WTC11 (cell line): ENCODE data around the gene RBMS1. TPM values are rescaled to one million over a fixed set of nuclear protein-coding genes. Genes with fewer than 3 reads are reported as not detected.

ENCODE experiments used
- ATAC-seq: fragments of 200-7000 bp; cut with Tn5 transposase; 2 replicates; pipeline ENCODE4 v1.10.0; 2021; ENCODE audit warnings: mild to moderate bottlenecking, moderate library complexity
- CTCF ChIA-PET: fragments of 300-600 bp; sonication (Branson Sonifier 250); formaldehyde crosslinking; loops from one replicate; lab custom pipeline; 2021; ENCODE audit warnings: antibody characterized with exemption; lab: Charles Lee
- POLR2A ChIA-PET: fragments of 350-600 bp; sonication (Branson Sonifier 250); formaldehyde crosslinking; loops from one replicate; lab custom pipeline; 2021; ENCODE audit warnings: antibody characterized with exemption; lab: Charles Lee
- DNase-seq: peaks from one replicate; pipeline ENCODE4 v3.0.0; 2021; ENCODE audit warnings: low spot score
- H3K27ac Mint-ChIP-seq: 2 replicates; pipeline ENCODE4 v1.8.0; 2021; ENCODE audit warnings: mixed read lengths
- H3K27me3 Mint-ChIP-seq: 2 replicates; pipeline ENCODE4 v1.8.0; 2021; ENCODE audit warnings: low read depth, mild to moderate bottlenecking, moderate library complexity, mixed read lengths
- H3K36me3 Mint-ChIP-seq: 2 replicates; pipeline ENCODE4 v1.8.0; 2021; ENCODE audit warnings: mixed read lengths
- H3K4me1 Mint-ChIP-seq: 2 replicates; pipeline ENCODE4 v1.8.0; 2022; ENCODE audit warnings: mixed read lengths
- H3K4me3 Mint-ChIP-seq: 2 replicates; pipeline ENCODE4 v1.8.0; 2021; ENCODE audit warnings: mild to moderate bottlenecking, moderate library complexity, mixed read lengths
- H3K9me3 Mint-ChIP-seq: 2 replicates; pipeline ENCODE4 v1.8.0; 2021; ENCODE audit warnings: mixed read lengths
- EMX1 ChIP-seq: fragments of 250-450 bp; sonication (Bioruptor Pico); IDR thresholded peaks from 2 replicates; pipeline ENCODE4 v1.8.0; 2021; ENCODE audit warnings: mild to moderate bottlenecking
- FOXJ3 ChIP-seq: sonication (generic); formaldehyde crosslinking; IDR thresholded peaks from 2 replicates; pipeline ENCODE4 v1.9.0; 2021; ENCODE audit warnings: missing genetic modification reagents, mild to moderate bottlenecking, borderline replicate concordance
- FOXP1 ChIP-seq: sonication (generic); formaldehyde crosslinking; IDR thresholded peaks from 2 replicates; pipeline ENCODE4 v1.8.0; 2022; ENCODE audit warnings: missing genetic modification reagents, mild to moderate bottlenecking, moderate library complexity, borderline replicate concordance
- FOXP4 ChIP-seq: sonication (generic); formaldehyde crosslinking; IDR thresholded peaks from 2 replicates; pipeline ENCODE4 v1.8.0; 2022; ENCODE audit warnings: mild to moderate bottlenecking, missing genetic modification reagents
- GABPB1 ChIP-seq: sonication (generic); formaldehyde crosslinking; IDR thresholded peaks from 2 replicates; pipeline ENCODE4 v1.8.1; 2023; ENCODE audit warnings: mild to moderate bottlenecking, missing genetic modification reagents
- GTF2I ChIP-seq: fragments of 250-450 bp; sonication (Bioruptor Pico); conservative IDR thresholded peaks from 2 replicates; pipeline ENCODE4 v1.4.0; 2021; ENCODE audit warnings: mild to moderate bottlenecking
- HMGXB4 ChIP-seq: sonication (generic); formaldehyde crosslinking; IDR thresholded peaks from 2 replicates; pipeline ENCODE4 v1.8.1; 2023; ENCODE audit warnings: mild to moderate bottlenecking, moderate library complexity, missing genetic modification reagents
- IRF1 ChIP-seq: sonication (generic); formaldehyde crosslinking; IDR thresholded peaks from 2 replicates; pipeline ENCODE4 v1.8.0; 2023; ENCODE audit warnings: missing genetic modification reagents
- JUN ChIP-seq: sonication (generic); formaldehyde crosslinking; IDR thresholded peaks from 2 replicates; pipeline ENCODE4 v1.8.0; 2023; ENCODE audit warnings: mild to moderate bottlenecking, missing genetic modification reagents
- NR2C2 ChIP-seq: sonication (generic); formaldehyde crosslinking; IDR thresholded peaks from 2 replicates; pipeline ENCODE4 v1.8.0; 2022; ENCODE audit warnings: mild to moderate bottlenecking, missing genetic modification reagents
- OVOL2 ChIP-seq: fragments of 250-450 bp; sonication (Bioruptor Pico); IDR thresholded peaks from 2 replicates; pipeline ENCODE4 v1.9.0; 2021; ENCODE audit warnings: mild to moderate bottlenecking, borderline replicate concordance
- SMAD3 ChIP-seq: sonication (generic); formaldehyde crosslinking; IDR thresholded peaks from 2 replicates; pipeline ENCODE4 v1.8.0; 2022; ENCODE audit warnings: missing genetic modification reagents, mild to moderate bottlenecking, borderline replicate concordance
- TP53 ChIP-seq: sonication (generic); formaldehyde crosslinking; IDR thresholded peaks from 2 replicates; pipeline ENCODE4 v1.8.1; 2023; ENCODE audit warnings: mild to moderate bottlenecking, missing genetic modification reagents
- ZMAT4 ChIP-seq: fragments of 250-450 bp; sonication (Bioruptor Pico); IDR thresholded peaks from 2 replicates; pipeline ENCODE4 v1.9.0; 2021; ENCODE audit warnings: mild to moderate bottlenecking
- ZNF219 ChIP-seq: sonication (generic); formaldehyde crosslinking; IDR thresholded peaks from 2 replicates; pipeline ENCODE4 v1.8.0; 2023; ENCODE audit warnings: missing genetic modification reagents, mild to moderate bottlenecking, borderline replicate concordance
- ZNF232 ChIP-seq: sonication (generic); formaldehyde crosslinking; IDR thresholded peaks from 2 replicates; pipeline ENCODE4 v1.8.0; 2022; ENCODE audit warnings: mild to moderate bottlenecking, missing genetic modification reagents
- ZNF263 ChIP-seq: sonication (generic); formaldehyde crosslinking; IDR thresholded peaks from 2 replicates; pipeline ENCODE4 v1.8.1; 2022; ENCODE audit warnings: low read depth, mild to moderate bottlenecking, moderate library complexity, missing genetic modification reagents
- ZNF281 ChIP-seq: sonication (generic); formaldehyde crosslinking; IDR thresholded peaks from 2 replicates; pipeline ENCODE4 v1.8.0; 2023; ENCODE audit warnings: mild to moderate bottlenecking, missing genetic modification reagents
- ZNF317 ChIP-seq: sonication (generic); formaldehyde crosslinking; IDR thresholded peaks from 2 replicates; pipeline ENCODE4 v1.8.1; 2023; ENCODE audit warnings: low read depth, mild to moderate bottlenecking, moderate library complexity, missing genetic modification reagents, borderline replicate concordance
- total RNA-seq: library from RNA; stranded (reverse); gene quantifications from 3 replicates; pipeline ENCODE4 v1.2.3, GENCODE V29; 2021

The RBMS1 gene
- total RNA-seq, 1 experiment from 2014 or later: 56.3 TPM

- TF ChIP-seq FOXP1 (no peak), HMGXB4 (CRISPR knock-in tag) (no peak), JUN (CRISPR knock-in tag) (no peak), ZNF232 (no peak), EMX1 (no peak), ZNF317 (no peak), TP53 (CRISPR knock-in tag) (no peak)
- TF ChIP-seq, all 79 proteins: peak for 0
Observed at GRCh38 chr2:160229591-160229990, 264.0 kb downstream of the RBMS1 start (continued).

GRCh38 chr2:160228141-160228917 lies 265.3 kb downstream of the RBMS1 start:
- ATAC-seq (no peak), DNase-seq (no peak)
- CTCF ChIA-PET: no interaction called here
- Mint-ChIP-seq H3K9me3 (no peaks in the 10 kb centered on the region), H3K36me3 (no peaks in the 10 kb centered on the region), H3K4me3 (no peak overlapping the region), H3K27me3 (no peaks in the 10 kb centered on the region), H3K4me1 (peaks cover 7% of the 10 kb centered on the region; the same call in 1 of the 2 replicates), H3K27ac (no peak overlapping the region)
- POLR2A ChIA-PET: no interaction called here
- TF ChIP-seq HMGXB4 (CRISPR knock-in tag): no peak
- no peak for TF ChIP-seq ZNF281 (CRISPR knock-in tag)
- no peak for TF ChIP-seq ZMAT4 (CRISPR knock-in tag)
- no peak for TF ChIP-seq NR2C2 (CRISPR knock-in tag)
- no peak for TF ChIP-seq ZNF263 (CRISPR knock-in tag)
- no peak for TF ChIP-seq GTF2I (CRISPR knock-in tag)
- TF ChIP-seq SMAD3 (CRISPR knock-in tag): no peak
- TF ChIP-seq ZNF219 (CRISPR knock-in tag): no peak
- TF ChIP-seq IRF1 (CRISPR knock-in tag): no peak
- TF ChIP-seq FOXP4 (CRISPR knock-in tag): no peak
- no peak for TF ChIP-seq FOXJ3
- no peak for TF ChIP-seq GABPB1 (CRISPR knock-in tag)
- no peak for TF ChIP-seq OVOL2 (CRISPR knock-in tag)
